Activated CD4-positive, alpha-beta T cell treated with anti-CD3 and anti-CD28 coated beads, Interleukin-2, amount 50 U/mL, for 4 hours (primary cell): ENCODE results near the gene LEMD2.

Source experiments
- DNase-seq, 2 experiments: peaks; one replicate each; pipeline ENCODE4 v3.0.0-alpha.2; 2020

The LEMD2 gene

DNA sequence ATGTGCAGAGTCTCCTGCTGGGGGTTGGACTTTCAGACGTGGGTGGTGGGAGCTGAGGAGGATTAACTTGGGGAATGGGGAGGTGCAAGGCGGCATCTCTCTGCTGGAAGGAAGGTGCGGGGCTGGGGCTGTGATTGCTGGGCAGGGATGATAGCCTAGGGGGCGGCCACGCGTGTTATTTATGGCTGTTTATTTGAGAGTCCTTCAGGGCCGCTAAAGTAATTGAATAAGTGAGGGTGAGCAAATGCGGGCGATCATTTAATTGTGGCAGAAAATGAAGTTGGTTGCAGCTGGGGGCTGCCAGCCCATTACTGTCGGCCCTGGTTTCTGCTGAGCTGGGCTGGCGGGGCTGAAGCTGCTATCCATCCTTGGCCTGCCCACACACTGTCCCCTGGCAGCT is 34.7 kb downstream of the LEMD2 start:
- DNase-seq: no peak

DNA sequence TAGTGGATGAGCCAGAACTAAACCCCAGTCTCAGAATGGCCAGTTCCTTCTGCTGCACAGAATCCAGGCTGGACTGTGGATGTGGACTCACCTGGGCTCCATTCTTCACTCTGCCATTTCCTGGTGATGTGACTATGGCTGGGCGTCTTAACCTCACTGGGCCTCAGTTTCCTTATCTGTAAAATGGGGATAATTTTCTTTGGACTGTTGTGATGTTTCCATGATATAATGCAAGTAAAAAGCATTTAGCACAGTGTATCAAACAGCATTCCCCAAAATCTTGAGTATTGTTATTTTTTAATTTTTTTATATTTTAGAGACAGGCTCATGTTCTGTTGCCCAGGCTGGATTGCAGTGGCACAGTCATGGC is 36.3 kb downstream of the LEMD2 start:
- DNase-seq: no peak

DNA sequence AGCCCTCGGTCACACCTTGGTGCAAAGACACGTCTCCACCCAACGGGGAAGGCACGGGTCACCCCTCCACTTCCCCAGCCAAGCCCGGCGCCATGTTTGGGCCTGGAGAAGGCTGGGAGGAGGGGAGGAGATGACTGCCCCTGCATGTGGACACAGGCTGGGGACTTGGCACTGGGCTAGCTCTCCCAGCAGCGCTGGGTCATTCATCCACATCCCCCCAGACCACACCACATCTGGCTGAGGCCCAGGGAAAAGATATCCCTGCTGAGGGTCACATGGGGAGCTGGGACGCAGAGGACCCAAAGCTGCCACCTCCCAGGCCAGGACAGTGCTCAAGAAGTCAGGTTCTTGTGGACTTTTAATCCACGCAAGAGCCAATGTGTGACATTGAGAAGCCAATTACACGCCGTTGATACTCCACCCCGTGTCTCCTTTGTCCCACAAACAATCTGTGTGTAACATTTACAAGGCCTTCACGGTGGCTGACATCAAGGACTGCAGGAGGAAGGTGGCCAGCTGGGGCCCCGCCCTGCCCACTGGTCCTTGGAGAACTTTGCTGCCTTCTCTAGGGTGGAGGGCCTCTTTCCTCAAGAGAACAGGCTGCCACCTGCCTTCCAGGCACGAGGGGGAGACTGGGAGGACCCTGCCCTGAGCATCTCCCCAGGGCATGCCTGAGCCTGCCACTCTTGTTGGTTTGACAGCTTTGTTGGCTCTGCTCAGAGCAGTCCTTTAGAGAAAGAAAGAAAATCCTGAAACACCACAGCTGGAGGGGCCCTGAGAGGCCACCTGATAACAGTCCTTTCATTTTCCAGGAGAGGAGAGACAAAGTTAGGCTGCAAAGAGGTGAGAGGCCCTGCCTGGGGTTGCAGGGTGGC is 36.9 kb downstream of the LEMD2 start:
- no peak for DNase-seq

DNA sequence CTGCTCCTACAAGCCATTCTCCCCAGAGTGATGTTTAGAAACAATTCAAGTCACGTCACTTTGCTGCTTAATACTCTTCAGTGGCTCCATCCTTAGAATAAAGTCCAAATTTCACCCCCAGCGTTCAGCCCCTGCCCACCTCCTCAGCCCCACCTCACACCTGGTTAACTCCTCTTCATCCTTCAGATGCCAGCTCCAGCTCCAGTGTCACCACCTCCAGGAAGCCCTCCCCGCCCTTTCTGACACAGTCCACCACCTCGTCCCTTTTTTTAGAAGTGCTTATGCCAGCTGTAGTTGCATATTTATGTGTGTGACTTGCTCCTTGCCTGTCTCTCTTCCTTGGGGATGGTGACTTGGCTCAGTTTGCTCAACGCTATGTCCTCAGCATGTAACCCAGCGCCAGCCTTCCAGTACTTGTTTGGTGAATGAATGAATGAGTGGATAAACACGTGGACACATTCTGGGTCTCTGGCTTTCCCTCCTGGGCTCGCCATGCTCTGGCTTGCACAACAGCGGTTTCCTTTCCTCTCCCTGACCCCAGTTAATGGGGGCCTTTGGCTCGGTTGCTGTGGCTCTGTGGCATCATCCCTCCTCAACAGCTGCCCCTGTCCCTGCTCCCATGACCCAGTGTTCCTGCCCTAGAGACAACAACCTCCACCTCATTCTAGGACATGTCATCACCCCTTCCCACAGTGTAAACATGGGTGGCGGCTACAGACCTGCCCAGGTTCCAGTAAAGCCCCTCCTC is 38.5 kb downstream of the LEMD2 start:
- DNase-seq: no peak

DNA sequence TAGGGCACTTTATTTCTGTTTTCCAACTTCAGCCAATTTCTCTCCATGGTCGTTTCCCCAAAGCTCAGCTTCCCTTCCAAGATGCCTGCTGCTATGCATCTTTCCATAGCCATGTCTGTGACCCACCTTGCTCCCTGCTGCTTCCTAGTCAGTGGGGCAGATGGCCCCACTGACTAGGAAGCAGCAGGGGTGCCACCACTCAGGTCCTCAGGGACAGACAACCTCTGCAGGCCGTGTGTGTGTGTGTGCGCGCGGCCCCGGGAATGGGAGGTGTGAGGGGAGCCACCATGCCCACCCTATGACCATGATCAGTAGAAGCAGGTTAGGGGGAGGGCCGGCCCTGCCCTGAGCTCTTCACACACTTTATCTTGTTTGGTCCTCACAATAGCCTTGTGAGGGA is 39.5 kb downstream of the LEMD2 start:
- DNase-seq: no peak

DNA sequence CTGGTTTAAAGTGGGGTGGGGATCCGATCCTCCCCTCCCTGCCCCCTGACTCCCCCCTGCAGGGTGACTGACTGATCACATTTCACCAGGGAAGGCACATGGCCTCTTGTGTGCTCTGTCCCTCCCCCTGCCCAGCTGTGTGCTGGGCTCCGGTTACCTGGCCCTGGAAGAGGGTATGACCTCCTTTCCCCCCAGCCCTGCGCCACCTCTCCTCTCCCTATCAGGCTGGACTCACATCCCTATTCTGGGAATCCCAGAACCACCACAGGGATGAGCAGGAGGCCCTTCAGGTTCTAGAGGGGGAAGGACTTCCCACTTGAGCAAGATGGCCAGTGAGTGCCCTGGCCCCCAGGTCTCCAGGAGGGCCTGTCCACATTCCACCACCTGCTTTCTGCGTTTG is 40.1 kb downstream of the LEMD2 start:
- no peak for DNase-seq

DNA sequence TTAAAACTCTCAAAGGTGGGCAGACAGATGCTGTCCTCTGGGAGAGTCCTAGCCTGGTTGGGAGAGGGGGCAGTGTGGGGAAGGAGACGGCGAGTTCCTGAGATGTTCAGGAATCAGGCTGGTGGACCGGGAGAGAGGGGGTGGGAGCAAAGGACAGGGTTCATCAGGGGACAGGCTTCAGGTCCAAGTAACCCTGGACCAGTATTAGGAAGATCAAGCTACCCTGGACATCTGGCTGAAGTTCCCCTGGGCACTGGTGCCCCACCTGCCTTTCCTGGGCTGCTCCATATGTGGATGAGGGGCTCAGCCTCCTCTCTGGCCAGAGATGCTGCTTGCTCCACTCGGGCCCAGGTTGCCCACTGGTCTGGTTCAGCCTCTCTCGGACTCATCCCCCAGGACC is 41.1 kb downstream of the LEMD2 start:
- DNase-seq: no peak

DNA sequence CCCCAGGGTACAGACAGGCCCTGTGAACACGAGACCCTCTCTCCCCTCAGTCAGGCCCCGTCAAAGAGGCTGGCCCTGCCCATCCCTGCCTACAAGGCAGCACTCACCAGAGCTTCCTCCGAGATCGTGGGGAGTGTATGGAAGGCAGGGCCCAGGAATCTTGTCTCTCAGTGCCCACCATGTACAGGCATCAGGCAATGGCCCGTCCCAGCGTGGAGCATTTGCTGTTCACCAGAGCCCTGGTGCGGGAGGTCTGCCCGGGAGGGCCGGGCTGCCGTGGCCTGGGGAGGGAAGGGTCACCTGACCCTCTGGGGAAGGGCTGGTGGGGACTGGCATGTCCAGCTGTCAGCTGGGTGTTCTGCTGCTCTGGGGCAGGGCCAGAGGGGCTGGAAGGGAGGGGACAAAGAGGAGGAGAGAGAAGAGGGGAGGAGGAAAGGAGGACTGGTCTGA is 42.3 kb downstream of the LEMD2 start, which contains the start of gene IP6K3:
IP6K3 (minus strand) TSS at position 255 of the 450 bp plus-strand sequence. CDS start 11,429 bp downstream, outside the sequence.
- DNase-seq: no peak

DNA sequence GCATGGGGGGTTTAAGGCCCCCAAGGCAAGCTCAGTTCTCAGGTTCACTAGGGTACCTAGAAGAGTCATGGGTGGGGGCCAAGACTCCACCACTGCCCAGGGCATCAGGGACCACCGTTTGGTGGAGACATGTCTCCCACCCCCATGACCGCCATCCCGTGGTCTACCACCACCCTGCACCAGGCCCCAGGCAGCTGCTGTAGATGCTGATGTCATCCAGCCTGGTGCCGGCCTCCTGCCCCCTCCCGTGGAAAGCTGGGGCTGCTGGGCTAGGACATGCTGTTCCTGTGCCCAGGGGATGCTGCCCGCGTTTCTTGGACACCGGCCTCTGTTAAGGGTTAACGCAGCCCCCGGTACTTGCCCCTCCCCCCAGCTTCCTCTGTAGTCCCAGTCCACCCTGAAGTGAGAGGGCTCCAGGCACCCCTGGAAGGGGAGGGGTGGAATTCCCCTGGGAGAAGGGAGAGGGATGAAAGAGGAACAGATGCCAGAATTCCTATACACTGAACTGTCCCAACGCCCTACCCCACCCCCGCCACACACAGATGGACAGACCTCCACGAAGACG is 42.8 kb downstream of the LEMD2 start:
- DNase-seq: no peak

DNA sequence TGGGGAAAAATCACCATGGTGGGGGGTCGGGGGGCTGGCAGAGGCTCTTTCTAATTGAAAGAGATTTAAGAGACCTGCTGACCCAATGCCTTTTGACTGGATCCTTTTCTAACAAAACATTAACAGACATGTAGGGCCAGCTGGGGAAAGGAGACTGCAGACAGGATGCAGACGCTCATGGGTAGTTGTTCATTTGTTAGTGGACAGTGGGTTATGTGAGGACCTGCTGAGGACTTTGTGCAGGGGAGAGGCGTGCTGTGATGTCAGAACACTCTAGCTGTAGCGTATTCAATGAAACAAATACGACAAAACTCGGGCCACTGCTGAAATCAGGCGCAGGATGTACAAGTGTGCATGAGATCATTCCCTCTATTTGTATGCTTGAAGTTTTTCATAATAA is 43.4 kb downstream of the LEMD2 start:
- DNase-seq: no peak

DNA sequence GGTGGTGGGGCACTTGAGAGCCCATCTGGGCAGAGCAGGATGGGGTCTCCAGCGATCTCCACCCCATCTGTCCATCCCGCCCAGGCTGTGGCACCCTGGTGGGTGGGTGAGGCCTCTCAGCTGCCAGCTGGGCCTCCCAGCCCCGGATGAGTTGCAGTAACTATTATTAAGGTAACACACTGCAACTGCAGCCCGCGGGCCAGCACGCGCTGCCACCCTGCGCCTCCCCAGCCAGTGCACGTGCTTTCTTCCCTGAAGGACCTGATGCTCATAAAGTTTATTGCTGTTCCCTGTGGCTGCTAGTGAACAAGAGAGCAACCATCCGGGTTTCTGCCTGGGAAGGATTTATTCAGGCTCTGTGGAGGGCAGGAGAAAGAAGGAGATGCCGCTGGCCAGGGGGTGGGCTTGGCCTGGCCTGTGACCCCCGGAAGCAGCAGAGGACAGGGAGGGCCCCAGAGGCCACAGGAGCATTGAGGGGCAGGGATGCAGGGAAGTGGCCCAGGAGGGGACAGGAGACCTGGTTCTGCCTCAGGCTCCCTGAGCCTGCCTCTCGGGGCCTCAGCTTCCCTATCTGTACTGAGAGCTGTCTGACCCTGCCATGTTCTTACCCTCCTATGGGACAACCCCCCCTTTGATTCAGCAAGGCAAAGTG is 43.9 kb downstream of the LEMD2 start:
- no peak for DNase-seq

DNA sequence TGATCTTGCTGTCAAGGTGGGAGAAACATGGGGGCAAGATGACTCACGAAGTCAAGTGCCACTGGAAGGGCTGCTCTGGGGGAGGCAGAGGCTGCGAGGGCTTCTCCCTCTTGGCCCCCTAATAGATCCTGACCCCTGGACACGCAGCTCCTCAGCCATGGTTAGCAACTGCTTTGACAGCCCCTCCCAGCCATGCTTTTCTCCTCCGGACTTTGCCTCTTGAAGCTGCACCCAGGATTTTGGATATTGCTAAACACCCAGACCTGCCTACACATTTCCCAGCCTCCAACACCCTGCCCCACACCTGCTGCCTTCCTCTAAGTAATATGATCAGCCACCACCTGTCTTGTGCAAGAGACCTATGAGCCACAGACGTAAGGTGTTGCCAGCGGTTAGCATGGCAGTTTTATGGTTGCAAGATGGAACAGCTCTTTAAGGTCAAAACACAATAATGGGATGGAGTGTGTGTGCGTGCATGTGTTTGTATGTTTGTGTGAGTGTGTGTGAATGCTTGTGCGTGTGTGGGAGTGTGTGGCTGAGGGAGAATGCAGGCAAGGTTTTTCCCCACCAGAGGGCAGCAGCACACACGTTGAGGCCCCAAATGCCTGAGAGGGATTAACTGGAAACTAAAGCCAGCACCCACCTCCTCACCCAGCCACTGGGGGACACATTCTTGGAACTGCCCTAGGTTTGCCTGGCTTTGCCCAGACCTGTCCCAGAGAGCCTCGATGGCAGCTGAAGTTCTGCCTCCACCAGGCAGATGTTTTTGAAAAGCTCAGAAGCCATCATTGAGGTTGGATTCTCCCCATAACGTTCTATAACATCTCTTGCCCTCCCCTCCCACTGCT is 44.7 kb downstream of the LEMD2 start:
- peak; percentile 70 to 73 for DNase-seq

DNA sequence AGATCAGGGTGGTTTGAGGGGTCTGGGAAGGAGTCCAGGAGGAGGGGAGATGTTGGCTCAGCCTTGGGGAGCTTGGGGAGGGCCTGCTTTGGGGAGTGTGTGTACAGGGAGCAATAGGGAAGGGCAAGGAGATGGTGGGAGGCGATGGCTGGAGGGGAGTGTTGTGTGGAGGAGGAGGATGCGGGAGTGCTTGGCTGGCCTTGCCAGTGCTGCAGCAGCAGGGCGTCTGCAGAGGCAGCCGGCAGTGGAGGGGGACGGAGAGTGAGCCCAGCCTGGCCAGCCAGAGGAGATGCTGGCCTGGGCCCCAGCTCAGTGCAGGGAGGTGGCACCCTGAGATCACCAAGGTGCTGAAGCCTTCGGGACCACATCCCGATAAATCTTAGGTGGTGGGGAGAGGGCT is 46.1 kb downstream of the LEMD2 start:
- DNase-seq: no peak

DNA sequence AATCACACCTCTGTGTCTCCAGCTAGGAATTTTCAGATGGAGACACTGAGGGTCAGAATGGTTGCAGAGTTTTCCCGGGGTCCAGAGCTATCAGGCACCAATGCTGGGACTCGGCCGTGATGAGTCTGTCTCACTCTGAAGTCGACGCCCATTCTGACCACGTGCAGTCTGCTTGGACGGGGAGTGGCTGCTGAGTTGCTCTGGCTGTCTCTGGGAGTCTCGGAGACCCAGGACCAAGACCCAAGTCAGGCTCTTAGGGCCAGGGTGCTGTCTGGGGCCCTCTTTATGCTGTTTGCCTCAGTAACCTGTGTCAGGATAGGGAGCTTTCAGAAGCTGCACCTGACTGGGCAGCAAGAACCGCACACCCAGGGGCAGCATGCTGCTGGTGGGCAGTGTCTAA is 46.8 kb downstream of the LEMD2 start:
- no peak for DNase-seq

DNA sequence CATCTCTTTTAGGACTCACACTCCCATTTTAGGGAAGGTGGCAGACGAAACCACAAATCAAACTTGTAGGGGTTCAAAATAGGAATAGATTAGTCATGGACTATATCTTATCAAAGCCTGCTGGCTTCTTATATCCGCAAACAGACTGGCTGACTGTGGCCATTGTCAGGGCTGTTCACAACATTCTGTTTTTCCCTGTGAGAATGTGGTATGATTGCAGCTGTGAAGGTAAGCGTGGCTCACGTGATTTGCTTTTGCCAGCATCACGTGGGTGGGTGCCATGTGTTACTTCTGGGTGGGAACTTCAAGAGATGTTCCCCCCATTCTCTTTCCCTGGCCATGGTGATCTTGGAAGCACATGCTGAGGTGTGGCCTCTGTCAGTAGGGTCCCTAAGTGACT is 48.1 kb downstream of the LEMD2 start:
- DNase-seq: no peak

DNA sequence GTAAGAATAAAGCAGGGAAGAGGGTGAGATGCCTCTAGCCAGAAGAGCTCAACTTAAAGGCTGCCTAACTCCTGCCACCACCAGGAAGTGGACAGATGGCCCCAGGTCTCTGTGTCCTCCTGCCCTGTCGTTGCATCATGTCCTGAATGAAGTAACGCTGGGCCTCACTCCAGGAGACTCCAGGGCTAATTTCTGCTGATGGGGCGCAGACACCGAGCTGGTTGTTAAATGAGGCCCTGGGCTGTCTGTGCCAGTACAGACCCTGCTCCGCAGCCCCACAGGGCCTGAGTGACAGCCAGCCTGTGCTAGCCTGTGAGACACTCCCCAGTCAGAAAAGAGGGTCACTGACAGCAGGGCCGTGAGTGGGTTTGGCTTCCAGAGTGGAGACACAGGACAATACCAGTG is 48.7 kb downstream of the LEMD2 start:
- DNase-seq: no peak

DNA sequence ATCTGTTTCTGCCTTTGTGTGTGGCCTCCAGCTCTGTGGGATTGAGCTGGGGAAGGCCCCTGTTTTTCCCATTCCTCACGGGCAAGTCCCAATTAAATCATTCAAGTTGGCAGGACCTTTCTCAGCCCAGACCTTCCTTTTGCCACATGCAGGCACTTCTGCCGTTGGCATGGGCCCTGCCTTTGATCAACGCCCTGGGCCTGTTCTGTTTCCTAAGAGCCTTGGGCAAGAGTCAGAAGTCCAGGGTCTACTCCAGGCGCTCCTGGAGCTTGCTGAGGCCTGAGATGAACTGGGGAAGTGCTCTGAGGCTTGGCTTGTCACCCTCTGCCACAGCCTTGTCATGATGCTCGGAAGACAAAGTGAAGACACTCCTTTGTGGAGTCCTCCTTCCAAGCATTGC is 49.4 kb downstream of the LEMD2 start:
- no peak for DNase-seq

DNA sequence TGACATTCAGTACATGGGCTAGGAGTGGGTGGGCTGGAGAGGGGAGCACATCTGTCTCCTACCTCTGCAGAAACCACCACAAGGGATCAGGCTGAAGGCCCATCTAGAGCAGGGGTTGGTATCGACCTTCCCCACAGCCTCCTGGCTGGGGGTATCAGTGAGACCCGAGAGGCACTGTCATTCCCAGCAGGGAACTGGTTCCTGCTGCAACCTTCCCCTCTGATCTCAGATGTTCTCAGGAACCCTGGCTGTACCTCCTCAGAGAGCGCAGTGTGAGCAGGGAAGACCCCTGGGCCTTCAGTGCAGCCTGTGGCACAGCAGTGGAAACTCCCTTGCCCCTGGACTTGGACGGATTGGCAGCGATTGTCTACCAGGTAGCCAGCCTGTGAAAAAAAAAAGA is 50.1 kb downstream of the LEMD2 start:
- DNase-seq: no peak

DNA sequence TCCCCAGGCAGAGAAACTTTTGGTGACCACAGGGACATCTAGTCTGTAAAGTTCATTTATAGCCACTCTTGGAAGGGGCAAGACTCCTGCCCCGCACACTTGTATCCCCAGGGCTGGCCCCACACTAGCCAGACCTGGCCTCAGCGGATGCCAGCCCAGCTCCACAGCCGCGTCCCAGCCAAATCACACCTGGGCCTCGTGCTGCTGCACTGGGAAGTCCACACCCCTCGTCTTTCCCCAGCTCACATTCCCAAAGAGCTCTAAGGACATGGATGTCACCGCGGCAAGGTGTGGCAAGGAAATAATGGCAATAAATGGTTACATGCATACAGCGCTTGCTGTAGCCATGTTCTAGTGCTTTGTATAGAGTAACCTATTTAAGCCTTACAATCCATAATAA is 50.8 kb downstream of the LEMD2 start:
- DNase-seq: no peak

DNA sequence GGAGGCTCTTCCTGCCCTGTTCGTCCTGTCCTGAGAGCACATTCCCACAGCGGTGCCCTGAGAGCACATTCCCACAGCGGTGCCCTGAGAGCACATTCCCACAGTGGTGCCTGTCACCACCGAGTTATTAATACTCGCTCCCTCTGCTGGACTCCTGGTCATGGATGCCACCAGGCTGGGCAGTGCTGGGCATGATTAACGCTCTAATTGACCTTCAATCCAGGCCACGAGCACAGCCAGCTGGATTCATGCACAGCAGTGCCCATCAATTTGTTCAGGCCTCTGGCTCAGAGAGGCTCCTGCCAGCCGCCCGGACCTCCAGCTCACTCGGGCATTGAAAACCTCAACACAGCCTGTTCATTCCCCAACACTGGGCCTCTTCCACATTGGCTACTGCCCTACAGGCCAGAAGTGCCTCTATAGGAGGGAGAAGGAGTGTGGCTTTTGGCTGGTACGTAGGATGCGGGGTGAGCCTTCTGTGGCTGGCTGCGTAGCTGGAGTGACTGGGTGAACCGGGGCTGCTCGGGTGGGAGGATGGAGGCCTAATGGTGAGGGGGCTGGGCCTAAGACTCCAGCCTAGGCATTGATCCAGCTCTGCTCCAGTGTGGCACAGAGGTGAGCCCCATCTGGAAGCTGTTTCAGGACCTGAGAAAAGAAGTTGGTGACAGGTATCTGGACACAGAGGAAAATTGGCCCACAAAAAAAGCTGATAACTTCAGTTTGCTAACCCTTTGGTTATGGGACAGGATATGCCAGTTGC is 51.5 kb downstream of the LEMD2 start:
- no peak for DNase-seq

DNA sequence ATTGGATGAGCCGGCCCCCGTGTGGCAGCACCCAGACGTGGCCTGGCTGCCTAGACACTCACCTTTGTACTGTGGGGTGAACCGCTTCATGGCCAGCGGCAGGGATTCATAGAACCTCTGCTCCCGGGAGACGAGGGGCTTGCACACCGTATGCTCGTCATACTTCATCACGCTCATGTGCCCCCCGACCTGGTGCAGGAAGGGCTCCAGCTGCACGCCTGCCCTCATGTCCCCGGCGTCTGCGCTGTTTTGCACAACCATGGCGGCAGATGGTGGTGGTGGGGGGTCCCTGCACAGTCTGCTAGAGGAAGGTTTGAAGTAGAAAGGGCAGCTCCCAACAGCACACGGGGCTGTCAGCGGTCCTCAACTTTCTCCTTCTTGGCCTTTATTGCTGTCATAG is 53.7 kb downstream of the LEMD2 start:
- no peak for DNase-seq

DNA sequence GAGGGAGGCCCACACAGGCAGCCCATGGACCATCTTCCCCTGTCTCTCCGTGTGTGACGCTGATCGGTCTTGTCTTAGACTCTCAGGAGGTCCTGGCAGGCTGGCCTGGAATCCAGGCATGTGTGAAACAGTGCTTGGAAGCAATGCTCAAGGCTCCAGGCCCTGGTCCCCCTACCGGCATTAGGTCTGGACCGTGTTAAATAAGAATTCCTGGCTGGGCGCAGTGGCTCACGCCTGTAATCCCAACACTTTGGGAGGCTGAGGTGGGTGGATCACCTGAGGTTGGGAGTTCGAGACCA is 55.3 kb downstream of the LEMD2 start:
- no peak for DNase-seq
